Left cardiac atrium (tissue), 4 donors: ENCODE results near the gene TMEM250. TPM values are rescaled to one million over a fixed set of nuclear protein-coding genes. Genes with fewer than 3 reads are reported as not detected.

Experiments
- ATAC-seq, 2 donors: fragments of 200-7000 bp; cut with Tn5 transposase; one replicate each; pipeline ENCODE4 v1.9.1; 2020; ENCODE audit warnings: mild to moderate bottlenecking in 2 of 2, moderate library complexity in 2 of 2
- DNase-seq: peaks from one replicate; pipeline ENCODE4 v3.0.0-alpha.2; 2020
- intact Hi-C, 2 donors: fragments of 100-400 bp; cut with DNase I; formaldehyde crosslinking; loops; one replicate each; pipeline versions ENCODE4 v1.14.1 to v1.15.1; 2022 to 2023
- total RNA-seq, 2 donors: library from RNA; stranded (reverse); fragmentation: NEBNext Ultra II Directional; extraction: Animal tissue kit (Norgen Biotek cat#: 25700); gene quantifications; one replicate each; pipeline ENCODE4 v1.2.1, GENCODE V29; 2021
- donor health status: DM: no; HTN: yes; CAD: no.
- donor health status: DM: no; HTN: yes; CAD: no; lungs with severe emphysema.
- donor health status: DM: yes; HTN: yes; CAD: no.
- donor health status: Dilated cardiomyopathy.

The TMEM250 gene
- total RNA-seq, 2 donors from 2014 or later, result 21.6 to 23.4 TPM

GRCh38 chr9:136089697-136090045, 29.0 kb downstream of the TMEM250 start:
- ATAC-seq (no peak), DNase-seq (no peak)
- intact Hi-C loops, result loop anchor here in 1 of 2 donors (5.0 to 10.0 kb wide), 2 partner anchors 33 to 55 kb away; no protein-coding TSS in a partner anchor

GRCh38 chr9:136088939-136089696, 29.6 kb downstream of the TMEM250 start:
- DNase-seq (peak; percentile 21), ATAC-seq (no peak)
- intact Hi-C loops, result loop anchor here in 1 of 2 donors (5.0 to 10.0 kb wide), 2 partner anchors 33 to 56 kb away; no protein-coding TSS in a partner anchor

GRCh38 chr9:136088481-136088938, 30.2 kb downstream of the TMEM250 start:
- intact Hi-C loops, result loop anchor here in 1 of 2 donors (5.0 to 10.0 kb wide), 2 partner anchors 34 to 56 kb away; no protein-coding TSS in a partner anchor
- DNase-seq (peak; percentile 17), ATAC-seq (no peak)

GRCh38 chr9:136087741-136088480, 30.8 kb downstream of the TMEM250 start:
- DNase-seq (peak; percentile 17), ATAC-seq (no peak)
- intact Hi-C loops, result loop anchor here in 1 of 2 donors (5.0 to 10.0 kb wide), 2 partner anchors 34 to 57 kb away; no protein-coding TSS in a partner anchor

- intact Hi-C loops, result loop anchor here in 1 of 2 donors (5.0 to 10.0 kb wide), 2 partner anchors 35 to 58 kb away; no protein-coding TSS in a partner anchor
- no peak for DNase-seq
- ATAC-seq, result no peak
Observed at GRCh38 chr9:136086951-136087740, 31.5 kb downstream of the TMEM250 start.

- intact Hi-C loops, result loop anchor here in 1 of 2 donors (5.0 to 10.0 kb wide), 2 partner anchors 36 to 58 kb away; no protein-coding TSS in a partner anchor
- peak; percentile 29 for DNase-seq
- peak; percentile 3 to 31 for ATAC-seq
Observed at GRCh38 chr9:136086213-136086881, 32.3 kb downstream of the TMEM250 start.

- intact Hi-C loops, result loop anchor here in 1 of 2 donors (5.0 to 10.0 kb wide), 2 partner anchors 36 to 59 kb away; no protein-coding TSS in a partner anchor
- ATAC-seq (peak; percentile 88 to 89), DNase-seq (peak; percentile 65)
Observed at GRCh38 chr9:136085815-136086212, 32.9 kb downstream of the TMEM250 start.

- intact Hi-C loops, result loop anchor here in 1 of 2 donors (10.0 kb wide), 1 partner anchor 60 kb away; no protein-coding TSS in a partner anchor
Observed at GRCh38 chr9:136084063-136084944, 34.4 kb downstream of the TMEM250 start.

GRCh38 chr9:136083558-136084062, 35.1 kb downstream of the TMEM250 start:
- ATAC-seq, result no peak
- intact Hi-C loops, result loop anchor here in 1 of 2 donors (10.0 kb wide), 1 partner anchor 61 kb away; no protein-coding TSS in a partner anchor
- DNase-seq, result no peak

More at GRCh38 chr9:136084063-136084944, 34.4 kb downstream of the TMEM250 start:
- no peak for ATAC-seq
- DNase-seq, result peak; percentile 21

- intact Hi-C loops, result loop anchor here in 1 of 2 donors (10.0 kb wide), 1 partner anchor 62 kb away; no protein-coding TSS in a partner anchor
- ATAC-seq (no peak), DNase-seq (peak; percentile 20)
Observed at GRCh38 chr9:136082496-136083361, 35.9 kb downstream of the TMEM250 start.

- ATAC-seq, result no peak
- DNase-seq, result peak; percentile 20
- intact Hi-C loops, result loop anchor here in 1 of 2 donors (10.0 kb wide), 1 partner anchor 63 kb away; no protein-coding TSS in a partner anchor
Observed at GRCh38 chr9:136081826-136082495, 36.7 kb downstream of the TMEM250 start.

- intact Hi-C loops, result loop anchor here in 1 of 2 donors (10.0 kb wide), 1 partner anchor 64 kb away; no protein-coding TSS in a partner anchor
- DNase-seq (no peak), ATAC-seq (peak in 1 of 2 donors; percentile 8)
Observed at GRCh38 chr9:136081113-136081825, 37.4 kb downstream of the TMEM250 start.

- intact Hi-C loops, result loop anchor here in 1 of 2 donors (10.0 kb wide), 1 partner anchor 64 kb away; no protein-coding TSS in a partner anchor
- no peak for ATAC-seq
- DNase-seq, result no peak
Observed at GRCh38 chr9:136080716-136081112, 38.0 kb downstream of the TMEM250 start.

GRCh38 chr9:136079916-136080246, 38.8 kb downstream of the TMEM250 start:
- peak; percentile 16 to 32 for ATAC-seq
- intact Hi-C loops, result loop anchor here in 1 of 2 donors (10.0 kb wide), 1 partner anchor 65 kb away; no protein-coding TSS in a partner anchor
- peak; percentile 20 for DNase-seq
